Measurements from ENCODE around the gene KCTD15.
"Not testable (repeated sequence)": the region's sequence is repeated elsewhere in the genome, so short reads cannot be mapped to it uniquely, and the experiment has no call there.

The KCTD15 gene

GRCh38 chr19:33813391-33814101 is 16.9 kb downstream of the KCTD15 start:
- FAIRE-seq (no peak), DNase-seq (ENCODE audit: insufficient read length, low spot score) (no peak)

- DNase-seq (ENCODE audit: insufficient read length, low spot score) (no peak), FAIRE-seq (no peak)
These were observed 17.8 kb downstream of the KCTD15 start for GRCh38 chr19:33814181-33815165.

- DNase-seq (ENCODE audit: insufficient read length, low spot score) = no peak
- no peak for FAIRE-seq
These were observed 19.0 kb downstream of the KCTD15 start for GRCh38 chr19:33815380-33816340.

- FAIRE-seq (no peak), DNase-seq (ENCODE audit: insufficient read length, low spot score) (no peak)
These were observed 21.7 kb downstream of the KCTD15 start for GRCh38 chr19:33818411-33818810.

GRCh38 chr19:33819078-33819477 is 22.4 kb downstream of the KCTD15 start:
- not testable (repeated sequence) for FAIRE-seq; DNase-seq (ENCODE audit: insufficient read length, low spot score)

GRCh38 chr19:33819506-33819879 is 22.8 kb downstream of the KCTD15 start:
- no peak for DNase-seq (ENCODE audit: insufficient read length, low spot score)
- FAIRE-seq = no peak

- DNase-seq (ENCODE audit: insufficient read length, low spot score) (no peak), FAIRE-seq (no peak)
These were observed 23.5 kb downstream of the KCTD15 start for GRCh38 chr19:33819880-33820781.

GRCh38 chr19:33821871-33822270 is 25.2 kb downstream of the KCTD15 start:
- FAIRE-seq (no peak), DNase-seq (ENCODE audit: insufficient read length, low spot score) (no peak)

GRCh38 chr19:33823341-33823740 is 26.7 kb downstream of the KCTD15 start:
- no peak for FAIRE-seq
- DNase-seq (ENCODE audit: insufficient read length, low spot score) = no peak

GRCh38 chr19:33825556-33825955 is 28.9 kb downstream of the KCTD15 start:
- FAIRE-seq (no peak), DNase-seq (ENCODE audit: insufficient read length, low spot score) (no peak)

GRCh38 chr19:33826521-33826920 is 29.9 kb downstream of the KCTD15 start:
- DNase-seq (ENCODE audit: insufficient read length, low spot score) (no peak), FAIRE-seq (no peak)

- no peak for FAIRE-seq
- no peak for DNase-seq (ENCODE audit: insufficient read length, low spot score)
These were observed 31.8 kb downstream of the KCTD15 start for GRCh38 chr19:33828266-33829075.

- FAIRE-seq = no peak
- no peak for DNase-seq (ENCODE audit: insufficient read length, low spot score)
These were observed 33.6 kb downstream of the KCTD15 start for GRCh38 chr19:33830264-33830663.

GRCh38 chr19:33831825-33832224 is 35.2 kb downstream of the KCTD15 start:
- DNase-seq (ENCODE audit: insufficient read length, low spot score) (no peak), FAIRE-seq (no peak)

- DNase-seq (ENCODE audit: insufficient read length, low spot score) = no peak
- no peak for FAIRE-seq
These were observed 36.0 kb downstream of the KCTD15 start for GRCh38 chr19:33832633-33833032.

- FAIRE-seq = no peak
These were observed 43.7 kb downstream of the KCTD15 start for GRCh38 chr19:33840382-33840781.

GRCh38 chr19:33840783-33841182 is 44.1 kb downstream of the KCTD15 start:
- DNase-seq (ENCODE audit: insufficient read length, low spot score) (no peak), FAIRE-seq (no peak)

More at GRCh38 chr19:33840382-33840781, 43.7 kb downstream of the KCTD15 start:
- DNase-seq (ENCODE audit: insufficient read length, low spot score) = no peak

- DNase-seq (ENCODE audit: insufficient read length, low spot score) (no peak), FAIRE-seq (no peak)
These were observed 45.0 kb downstream of the KCTD15 start for GRCh38 chr19:33841685-33842084.

GRCh38 chr19:33844478-33844877 is 47.8 kb downstream of the KCTD15 start:
- no peak for DNase-seq (ENCODE audit: insufficient read length, low spot score)
- FAIRE-seq = no peak
